CD4-positive, alpha-beta T cell treated with Interleukin-17A for 1 hour (primary cell): Measurements from ENCODE around the gene ADI1.

Experiments
- DNase-seq: peaks from one replicate; pipeline ENCODE4 v3.0.0-alpha.2; 2020

Gene ADI1

GRCh38 chr2:3479430-3480320, 39.7 kb downstream of the ADI1 start:
- DNase-seq: no peak

DNA sequence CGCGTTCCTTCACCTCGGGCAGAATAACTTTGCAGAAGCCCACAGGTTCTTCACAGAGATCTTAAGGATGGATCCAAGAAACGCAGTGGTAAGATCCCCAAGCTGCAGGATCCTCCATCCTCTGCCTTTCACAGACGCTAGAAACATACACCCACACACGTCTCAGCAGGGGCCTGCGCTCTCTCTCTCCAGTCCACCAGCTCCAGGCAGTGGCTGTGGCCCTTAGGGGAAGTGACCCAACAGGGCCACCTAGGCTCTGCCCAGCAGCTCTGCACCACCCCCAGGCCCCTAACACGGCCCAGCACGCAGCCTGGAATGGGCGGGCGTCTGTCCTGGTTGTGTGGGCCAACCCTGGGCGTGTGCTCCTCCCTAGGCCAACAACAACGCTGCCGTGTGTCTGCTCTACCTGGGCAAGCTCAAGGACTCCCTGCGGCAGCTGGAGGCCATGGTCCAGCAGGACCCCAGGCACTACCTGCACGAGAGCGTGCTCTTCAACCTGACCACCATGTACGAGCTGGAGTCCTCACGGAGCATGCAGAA, 40.4 kb downstream of the ADI1 start:
- no peak for DNase-seq

DNA sequence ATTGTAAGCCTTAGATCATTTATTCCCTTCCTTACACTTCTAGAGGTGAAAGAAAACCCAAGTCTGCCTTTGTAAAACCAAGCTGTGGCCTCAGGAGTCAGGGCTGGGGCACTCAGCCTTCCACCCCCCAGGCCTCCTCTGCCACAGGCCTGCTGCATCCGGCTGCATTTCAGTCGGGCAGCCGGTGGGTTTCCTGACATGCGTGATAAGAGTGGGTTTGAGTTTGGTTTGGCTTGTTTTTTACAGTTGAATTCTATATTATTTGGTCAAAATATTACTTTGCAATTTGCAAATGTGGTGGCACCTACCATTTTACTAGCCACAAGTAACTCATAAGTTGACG, 42.4 kb downstream of the ADI1 start:
- DNase-seq: no peak

- no peak for DNase-seq
Observed at GRCh38 chr2:3476321-3476984, 42.9 kb downstream of the ADI1 start.

DNA sequence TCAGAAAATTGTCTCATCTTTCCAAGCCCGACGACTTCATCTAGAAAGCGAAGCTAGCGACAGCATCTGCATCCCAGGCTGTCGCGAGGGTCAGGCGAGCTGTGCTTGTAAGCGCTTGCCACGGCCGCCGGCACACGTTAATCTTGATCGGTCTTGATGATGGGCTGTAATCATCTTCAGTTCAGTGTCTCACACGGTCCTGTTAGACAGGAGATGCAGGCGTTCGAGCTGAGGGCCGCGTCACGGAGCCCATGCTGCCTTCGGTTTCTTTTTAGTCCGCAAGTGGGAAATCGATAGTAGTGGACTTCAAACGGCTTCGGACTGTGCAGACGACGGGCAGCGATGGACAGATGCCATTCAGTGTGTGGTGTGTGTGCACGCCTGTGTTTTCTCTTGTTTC, 43.6 kb downstream of the ADI1 start:
- no peak for DNase-seq

- DNase-seq: no peak
Observed at GRCh38 chr2:3472966-3473365, 46.4 kb downstream of the ADI1 start.

DNA sequence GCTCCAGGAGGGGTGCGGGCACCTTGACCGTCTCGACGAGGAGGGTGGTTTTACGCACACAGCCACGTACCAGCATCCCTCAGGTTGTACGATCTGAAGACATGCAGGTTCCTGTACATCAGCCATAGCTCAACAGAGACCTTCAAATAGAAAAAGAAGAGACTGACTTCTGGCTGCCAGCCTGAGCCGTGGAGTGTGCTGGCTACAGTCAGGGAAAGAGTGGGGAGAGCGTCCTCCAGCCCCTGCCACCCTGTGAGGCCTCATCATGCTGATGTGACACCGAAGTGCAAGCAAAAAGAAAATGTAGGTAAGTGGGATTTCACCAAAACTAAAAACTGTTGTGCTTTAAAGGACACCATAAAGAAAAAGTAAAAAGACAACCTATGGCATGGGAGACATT, 47.0 kb downstream of the ADI1 start:
- no peak for DNase-seq

GRCh38 chr2:3470856-3471737, 48.2 kb downstream of the ADI1 start:
- no peak for DNase-seq

- no peak for DNase-seq
Observed at GRCh38 chr2:3470166-3470651, 49.1 kb downstream of the ADI1 start.

GRCh38 chr2:3469486-3469885, 49.8 kb downstream of the ADI1 start:
- no peak for DNase-seq

DNA sequence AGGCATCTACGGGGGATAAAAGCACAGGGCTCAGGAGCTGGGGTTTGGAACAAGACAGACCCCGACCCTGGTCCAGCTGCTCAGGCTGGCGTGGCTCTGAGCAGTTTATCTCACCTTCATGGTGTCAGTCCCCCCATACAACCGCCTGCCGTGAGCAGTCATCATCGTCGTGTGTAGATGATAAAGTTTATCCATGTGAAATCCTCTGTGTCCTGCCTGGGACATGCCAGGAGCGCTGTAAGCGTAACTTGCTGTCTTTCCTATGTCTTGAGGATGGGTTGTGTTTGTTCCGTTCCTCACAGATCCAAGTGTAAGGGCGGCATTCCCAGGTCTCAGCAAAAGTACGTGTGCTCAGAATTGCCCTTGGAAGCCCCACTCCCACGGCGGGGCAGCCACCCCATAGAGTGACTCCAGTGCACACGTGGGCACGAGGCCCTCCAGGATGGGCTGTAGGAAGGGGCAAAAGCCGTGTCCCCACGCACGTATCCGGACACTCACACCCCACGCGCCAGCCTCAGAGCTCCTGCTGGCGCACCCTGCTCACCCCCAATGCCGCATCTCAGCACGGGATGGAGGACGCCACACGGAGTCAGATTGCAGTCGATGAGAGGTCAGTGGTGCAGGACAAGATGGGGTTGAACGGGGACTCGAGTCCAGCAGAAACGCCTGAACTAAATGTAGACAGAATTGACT, 50.9 kb downstream of the ADI1 start:
- DNase-seq: no peak

DNA sequence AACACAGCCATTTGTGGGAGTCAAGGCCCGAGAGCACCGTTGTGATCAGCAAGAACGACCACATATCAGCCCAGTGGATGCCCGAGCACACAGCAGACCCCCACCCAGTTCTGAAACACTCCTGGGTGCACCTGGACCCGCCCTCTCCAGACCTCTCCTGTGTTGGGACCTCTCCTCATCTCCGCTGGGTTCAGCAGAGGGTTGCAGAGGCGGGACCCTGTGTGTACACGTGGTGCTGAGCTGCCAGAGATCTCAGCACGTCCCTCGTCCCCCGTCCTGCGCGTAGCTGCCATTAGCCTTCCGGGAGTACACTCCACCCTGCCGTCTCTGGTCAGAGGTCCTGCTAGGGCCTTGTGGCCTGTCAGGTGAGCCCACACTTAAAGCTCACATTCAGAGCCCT, 51.7 kb downstream of the ADI1 start:
- DNase-seq: no peak

GRCh38 chr2:3466966-3467365, 52.4 kb downstream of the ADI1 start:
- DNase-seq: no peak

DNA sequence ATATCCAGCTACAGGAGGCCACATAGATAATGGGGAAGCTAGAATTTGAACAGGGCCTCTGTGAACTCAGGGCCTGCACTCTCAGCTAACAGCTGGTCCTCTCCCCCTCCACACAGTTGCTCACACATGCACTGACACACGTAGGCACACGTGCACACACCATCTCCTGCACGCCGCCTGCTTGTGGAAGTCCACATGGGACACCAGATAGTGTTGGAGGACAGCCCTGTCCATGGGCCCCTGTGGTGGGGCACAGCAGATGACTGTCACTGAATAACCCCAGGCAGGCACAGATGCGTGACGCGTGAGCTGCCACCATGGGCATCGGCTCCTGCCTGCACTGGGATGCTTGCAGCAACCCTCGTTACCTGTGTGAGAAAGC, 52.9 kb downstream of the ADI1 start:
- DNase-seq: no peak

- no peak for DNase-seq
Observed at GRCh38 chr2:3465844-3466481, 53.4 kb downstream of the ADI1 start.

DNA sequence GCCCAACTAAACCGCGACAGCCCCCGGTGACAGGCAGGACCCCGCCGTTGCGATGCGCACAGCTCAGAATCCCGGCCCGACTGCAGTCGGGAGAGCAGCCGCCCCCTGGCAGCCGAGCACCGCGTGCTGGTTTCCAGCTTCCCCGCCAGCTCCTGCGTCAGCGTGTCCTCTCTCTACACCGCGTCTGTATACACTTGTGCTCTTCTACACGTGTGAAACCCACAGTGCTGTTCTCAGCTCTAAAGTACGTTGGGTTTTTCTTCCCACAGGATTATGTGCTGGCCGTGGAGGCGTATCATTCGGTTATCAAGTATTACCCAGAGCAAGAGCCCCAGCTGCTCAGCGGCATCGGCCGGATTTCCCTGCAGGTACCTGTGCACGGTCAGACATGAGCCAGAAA, 54.0 kb downstream of the ADI1 start:
- no peak for DNase-seq

DNA sequence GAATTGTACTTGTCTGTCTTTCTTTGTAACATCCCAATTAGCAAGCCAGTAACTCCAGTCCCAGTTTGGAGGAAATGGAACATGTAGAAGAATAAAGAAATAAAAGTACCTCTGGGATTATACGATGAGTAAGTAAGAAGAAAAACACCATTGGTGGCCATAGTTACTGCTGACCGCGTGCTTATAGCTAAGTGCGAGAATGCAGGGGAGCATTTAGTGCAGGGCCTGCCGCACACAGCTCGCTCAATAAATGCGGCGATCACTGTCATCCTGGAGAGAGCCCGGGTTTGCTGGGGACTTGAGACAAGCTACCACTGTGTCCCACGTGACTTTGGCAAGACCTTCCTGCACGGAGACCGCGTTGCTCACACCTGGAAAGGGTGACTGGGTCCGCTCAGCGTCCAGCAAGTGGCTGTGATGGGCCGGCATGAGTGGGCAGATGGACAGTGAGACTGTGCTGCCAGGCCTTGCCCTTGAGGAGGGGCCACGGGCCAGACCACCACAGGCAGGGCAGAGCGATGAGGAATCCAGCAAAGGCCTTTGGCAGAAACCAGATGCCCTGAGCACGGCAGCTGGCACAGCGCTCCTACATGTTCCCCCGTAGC, 54.8 kb downstream of the ADI1 start:
- DNase-seq: no peak

DNA sequence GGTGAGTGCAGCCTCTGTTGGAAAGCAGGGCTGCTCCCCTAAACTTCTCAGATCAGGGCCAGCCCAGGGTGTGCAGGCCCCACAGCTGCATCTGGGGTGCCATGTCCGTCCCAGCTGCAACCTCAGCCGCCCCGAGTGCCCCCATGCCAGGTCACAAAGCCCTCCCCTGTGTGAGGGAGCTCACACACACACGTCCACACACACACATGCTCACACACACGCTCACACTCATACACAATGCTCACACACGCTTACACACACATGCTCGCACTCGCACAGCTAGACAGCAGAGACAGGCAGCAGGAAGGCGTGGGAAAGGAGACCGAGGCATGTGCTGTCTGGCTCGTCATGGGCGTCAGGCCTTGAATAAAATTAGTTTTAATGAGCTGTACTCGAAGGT, 55.4 kb downstream of the ADI1 start:
- no peak for DNase-seq

DNA sequence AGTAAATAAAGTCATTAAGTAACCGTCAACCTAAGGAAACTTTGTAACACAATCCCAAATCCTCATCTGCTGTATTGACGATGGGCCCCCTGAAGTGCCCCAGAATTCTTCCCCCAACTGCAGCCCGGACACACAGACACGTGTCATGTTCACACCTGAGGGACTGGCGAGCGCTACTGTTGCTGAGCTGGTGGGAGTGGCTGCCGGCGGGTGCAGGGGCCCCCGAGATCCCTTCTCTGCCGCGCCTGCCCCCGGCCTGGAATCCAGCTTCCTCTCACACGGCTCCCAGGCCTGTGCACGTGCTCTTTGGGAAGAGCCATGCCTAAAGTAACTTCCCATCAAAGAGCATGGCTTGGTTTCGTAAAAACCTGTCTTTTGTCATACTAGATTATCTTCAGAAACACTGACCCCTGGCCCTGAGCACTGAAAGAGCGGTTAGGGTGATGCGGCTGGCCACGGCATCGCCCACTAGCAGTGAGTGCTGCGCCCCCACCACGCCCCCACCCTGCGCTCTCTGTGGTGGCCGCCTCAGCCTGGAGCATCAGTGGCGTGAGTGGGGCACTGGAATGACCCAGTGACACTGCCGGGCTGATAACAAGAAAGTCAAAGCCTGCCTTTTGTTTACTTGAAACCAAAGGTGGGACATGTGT, 56.0 kb downstream of the ADI1 start:
- no peak for DNase-seq

DNA sequence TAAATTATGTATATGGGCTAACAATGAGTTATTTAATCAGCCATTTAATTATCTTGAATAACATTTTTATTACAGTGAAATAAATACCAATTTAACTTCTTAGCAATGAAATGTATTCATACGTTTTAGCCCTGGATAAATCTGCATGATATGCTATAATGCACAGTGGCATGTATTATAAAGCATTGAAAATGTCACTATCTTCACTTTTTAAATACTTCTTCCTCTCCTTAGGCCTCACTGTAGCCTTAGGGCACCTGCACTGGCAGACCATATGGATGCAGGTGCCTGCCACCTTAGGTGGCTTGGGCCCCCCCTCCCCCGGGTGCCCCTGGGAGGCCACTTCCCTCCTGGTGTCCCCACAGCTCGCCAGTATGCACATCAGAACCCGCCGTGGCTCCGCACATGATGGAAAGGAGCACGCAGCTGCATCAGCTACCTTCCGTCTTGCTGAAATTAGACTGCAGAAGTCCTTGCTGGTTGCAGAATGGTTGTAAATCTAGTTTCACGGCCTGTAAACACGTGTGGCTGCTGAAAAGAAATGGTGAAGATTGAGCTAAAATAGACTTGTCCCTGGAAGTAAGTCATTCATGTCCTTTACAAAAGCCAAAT, 56.7 kb downstream of the ADI1 start:
- DNase-seq: no peak
